IgD-negative memory B cell (primary cell): ENCODE measurements around the gene SLC24A4. TPM values are rescaled to one million over a fixed set of nuclear protein-coding genes. Genes with fewer than 3 reads are reported as not detected.

Experiments
- H3K27ac Mint-ChIP-seq, 3 donors: one replicate each; pipeline ENCODE4 v1.8.0; 2020 to 2022; ENCODE audit warnings: mild to moderate bottlenecking in 3 of 3, mixed read lengths in 3 of 3, moderate library complexity in 1 of 3
- H3K27me3 Mint-ChIP-seq: one replicate; pipeline ENCODE4 v1.8.0; 2021; ENCODE audit warnings: mixed read lengths
- H3K36me3 Mint-ChIP-seq: one replicate; pipeline ENCODE4 v1.8.0; 2020; ENCODE audit warnings: mild to moderate bottlenecking, mixed read lengths
- H3K4me1 Mint-ChIP-seq, 3 donors: one replicate each; pipeline ENCODE4 v1.8.0; 2020 to 2022; ENCODE audit warnings: mixed read lengths in 3 of 3, mild to moderate bottlenecking in 1 of 3
- H3K4me3 Mint-ChIP-seq, 4 donors: one replicate each; pipeline ENCODE4 v1.8.0; 2020 to 2022; ENCODE audit warnings: mild to moderate bottlenecking in 4 of 4, mixed read lengths in 4 of 4, moderate library complexity in 3 of 4
- H3K9me3 Mint-ChIP-seq, 3 donors: one replicate each; pipeline ENCODE4 v1.8.0; 2020 to 2021; ENCODE audit warnings: mixed read lengths in 3 of 3, mild to moderate bottlenecking in 1 of 3
- polyA plus RNA-seq: library from polyadenylated mRNA; unstranded; fragments of 300-500 nt; fragmentation: Illumina TruSeq; gene quantifications from one replicate; pipeline ENCODE4 v1.2.3, GENCODE V29; 2021

SLC24A4 gene
- polyA plus RNA-seq, 1 donor from 2014 or later = not detected

- Mint-ChIP-seq H3K27me3 (peaks cover 10% of the 10 kb centered on the region), H3K9me3 (no peaks in the 10 kb centered on the region), H3K36me3 (no peaks in the 10 kb centered on the region), H3K4me1 (peaks cover 0 to 2% (median 0%) of the 10 kb centered on the region in 3 donors), H3K4me3 (no peak overlapping the region), H3K27ac (no peak overlapping the region)
These were observed 90.4 kb downstream of the SLC24A4 start for GRCh38 chr14:92413379-92413778.

DNA sequence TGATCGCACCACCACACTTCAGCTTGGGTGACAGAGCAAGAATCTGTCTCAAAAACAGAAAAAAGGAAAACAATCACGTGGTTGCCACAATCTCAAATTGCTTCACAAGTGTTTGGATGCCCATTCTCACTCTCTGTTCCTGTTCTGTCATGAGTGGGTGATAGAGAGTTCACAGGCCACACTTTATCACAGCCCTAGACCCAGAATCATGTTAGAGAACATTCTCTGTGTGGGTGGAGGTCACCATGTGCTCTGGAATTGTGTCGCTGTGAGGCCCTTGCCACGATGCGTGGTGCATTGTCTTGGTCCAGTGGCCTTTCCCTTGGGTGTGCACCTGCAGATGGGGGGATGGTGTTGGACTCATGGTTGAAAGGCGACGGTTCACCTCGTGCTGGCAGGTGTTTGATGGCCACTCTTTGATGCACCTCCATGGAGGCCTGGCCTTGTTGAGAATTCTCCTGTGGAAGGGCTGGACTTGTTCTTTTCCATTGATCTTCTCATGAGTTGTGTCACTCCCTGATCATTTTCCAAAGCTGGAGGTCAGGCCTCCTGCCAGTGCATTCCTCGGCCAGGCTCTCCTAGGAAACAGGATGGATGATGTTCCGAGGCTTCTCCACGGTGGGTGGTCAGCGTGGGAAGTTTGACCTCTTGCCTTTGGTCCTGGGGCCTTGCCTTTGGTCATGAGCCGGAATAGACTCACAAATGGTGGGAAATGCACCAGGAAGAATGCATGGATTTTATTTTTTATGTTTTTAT lies 91.9 kb downstream of the SLC24A4 start:
- Mint-ChIP-seq H3K4me3 (no peak overlapping the region), H3K4me1 (peaks cover 0 to 2% (median 0%) of the 10 kb centered on the region in 3 donors)

GRCh38 chr14:92415969-92416368 lies 93.0 kb downstream of the SLC24A4 start:
- Mint-ChIP-seq H3K27me3 (peaks cover 12% of the 10 kb centered on the region), H3K27ac (no peak overlapping the region), H3K36me3 (no peaks in the 10 kb centered on the region), H3K4me1 (peaks cover 0 to 2% (median 0%) of the 10 kb centered on the region in 3 donors), H3K9me3 (peaks cover 0 to 4% (median 0%) of the 10 kb centered on the region in 3 donors), H3K4me3 (no peak overlapping the region)

More for the DNA sequence above, 91.9 kb downstream of the SLC24A4 start:
- no peaks in the 10 kb centered on the region for H3K36me3 Mint-ChIP-seq
- no peak overlapping the region for H3K27ac Mint-ChIP-seq
- peaks cover 12% of the 10 kb centered on the region for H3K27me3 Mint-ChIP-seq
- peaks cover 0 to 4% (median 0%) of the 10 kb centered on the region in 3 donors for H3K9me3 Mint-ChIP-seq

DNA sequence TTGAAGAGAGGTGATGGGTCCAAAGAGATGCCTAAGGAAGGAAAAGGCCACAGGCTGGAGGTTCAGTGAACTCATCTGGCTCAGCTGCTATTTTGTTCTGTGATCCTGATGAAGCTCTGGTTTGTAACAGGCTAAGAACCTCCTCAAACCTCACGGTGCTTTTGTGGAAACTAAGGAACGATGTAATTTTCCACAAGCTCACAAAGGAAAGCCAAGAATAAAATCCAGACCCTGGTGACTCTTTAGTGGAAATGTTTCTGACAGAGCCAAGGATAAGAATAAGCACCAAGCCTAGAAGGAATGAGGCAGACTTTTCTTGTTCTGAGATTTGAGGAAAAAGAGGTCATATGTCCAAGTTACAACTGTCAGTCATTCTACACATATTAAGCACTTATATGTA lies 93.6 kb downstream of the SLC24A4 start:
- Mint-ChIP-seq H3K4me3 (no peak overlapping the region), H3K27ac (no peak overlapping the region), H3K27me3 (peaks cover 9% of the 10 kb centered on the region), H3K9me3 (peaks cover 0 to 4% (median 0%) of the 10 kb centered on the region in 3 donors), H3K36me3 (no peaks in the 10 kb centered on the region), H3K4me1 (peaks cover 0 to 2% (median 0%) of the 10 kb centered on the region in 3 donors)

DNA sequence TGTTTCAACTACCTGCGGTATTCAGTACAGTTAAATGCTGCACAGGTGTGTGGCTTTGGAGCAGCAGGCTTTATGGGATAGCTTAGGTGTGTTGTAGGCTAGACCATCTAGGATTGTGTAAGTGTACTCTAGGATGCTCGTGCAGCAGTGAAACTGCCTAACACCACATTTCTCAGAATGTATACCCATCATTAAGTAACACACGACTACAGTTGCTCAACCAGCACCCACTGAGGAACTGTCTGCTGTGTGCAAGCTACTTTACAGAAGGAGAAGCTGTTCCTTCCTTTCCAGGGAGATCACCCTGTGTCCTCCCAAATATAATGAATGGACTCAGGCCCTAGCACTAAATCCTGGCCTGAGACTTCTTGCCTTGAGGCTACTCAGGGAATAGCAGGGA lies 94.8 kb downstream of the SLC24A4 start:
- Mint-ChIP-seq H3K4me3 (no peak overlapping the region), H3K27me3 (peaks cover 10% of the 10 kb centered on the region), H3K27ac (no peak overlapping the region), H3K4me1 (peaks cover 0 to 2% (median 0%) of the 10 kb centered on the region in 3 donors), H3K9me3 (peaks cover 0 to 4% (median 0%) of the 10 kb centered on the region in 3 donors), H3K36me3 (no peaks in the 10 kb centered on the region)

DNA sequence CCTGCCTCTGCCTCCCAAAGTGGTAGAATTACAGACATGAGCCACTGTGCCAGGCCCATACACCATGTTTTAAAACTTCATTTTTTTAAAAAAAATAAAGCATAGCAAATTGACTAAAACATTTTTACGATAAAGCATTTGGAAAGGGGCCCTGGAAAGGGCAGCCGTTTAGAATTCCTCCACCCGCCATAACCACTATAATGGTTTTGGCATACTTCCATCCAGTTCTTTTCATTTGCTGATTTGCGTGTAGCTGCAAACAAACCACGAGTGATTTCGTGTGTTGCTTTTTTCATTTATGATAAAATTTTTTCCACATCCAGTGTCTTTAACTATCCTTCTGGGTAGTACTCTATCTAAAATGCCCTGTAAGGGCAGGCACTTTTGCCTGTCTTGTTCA lies 98.8 kb downstream of the SLC24A4 start:
- H3K36me3 Mint-ChIP-seq = no peaks in the 10 kb centered on the region
- no peak overlapping the region for H3K4me3 Mint-ChIP-seq
- peaks cover 8% of the 10 kb centered on the region for H3K27me3 Mint-ChIP-seq
- H3K4me1 Mint-ChIP-seq = peaks cover 5 to 7% (median 6%) of the 10 kb centered on the region in 3 donors
- H3K9me3 Mint-ChIP-seq = peaks cover 0 to 4% (median 0%) of the 10 kb centered on the region in 3 donors
- no peak overlapping the region for H3K27ac Mint-ChIP-seq

GRCh38 chr14:92425101-92425500 lies 102.1 kb downstream of the SLC24A4 start:
- no peaks in the 10 kb centered on the region for H3K9me3 Mint-ChIP-seq
- peaks cover 5 to 7% (median 6%) of the 10 kb centered on the region in 3 donors for H3K4me1 Mint-ChIP-seq
- H3K36me3 Mint-ChIP-seq = no peaks in the 10 kb centered on the region
- H3K27me3 Mint-ChIP-seq = peaks cover 10% of the 10 kb centered on the region
- H3K27ac Mint-ChIP-seq = peak overlapping the region in 1 of 3 donors; percentile 70
- no peak overlapping the region for H3K4me3 Mint-ChIP-seq

DNA sequence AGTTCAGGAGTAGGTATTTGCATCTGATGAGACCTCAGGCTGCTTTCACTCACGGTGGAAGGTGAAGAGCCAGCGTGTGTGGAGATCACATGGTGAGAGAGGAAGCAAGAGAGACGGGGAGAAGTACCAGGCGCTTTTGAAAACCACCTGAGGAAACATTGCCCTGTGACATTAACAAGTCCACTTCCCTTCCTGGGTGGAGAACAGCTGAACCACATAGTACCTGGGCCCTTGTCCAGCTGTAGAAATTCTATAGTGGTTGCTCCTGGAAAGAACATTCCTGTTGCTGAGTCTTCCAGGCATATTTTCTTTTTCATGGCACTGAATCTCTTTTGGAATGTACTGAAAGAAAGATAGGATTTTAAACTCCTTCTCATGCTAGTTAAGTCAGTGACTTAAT lies 103.3 kb downstream of the SLC24A4 start:
- H3K36me3 Mint-ChIP-seq = no peaks in the 10 kb centered on the region
- H3K4me3 Mint-ChIP-seq = no peak overlapping the region
- H3K4me1 Mint-ChIP-seq = peaks cover 5 to 7% (median 6%) of the 10 kb centered on the region in 3 donors
- H3K27ac Mint-ChIP-seq = no peak overlapping the region
- H3K9me3 Mint-ChIP-seq = no peaks in the 10 kb centered on the region
- peaks cover 15% of the 10 kb centered on the region for H3K27me3 Mint-ChIP-seq

DNA sequence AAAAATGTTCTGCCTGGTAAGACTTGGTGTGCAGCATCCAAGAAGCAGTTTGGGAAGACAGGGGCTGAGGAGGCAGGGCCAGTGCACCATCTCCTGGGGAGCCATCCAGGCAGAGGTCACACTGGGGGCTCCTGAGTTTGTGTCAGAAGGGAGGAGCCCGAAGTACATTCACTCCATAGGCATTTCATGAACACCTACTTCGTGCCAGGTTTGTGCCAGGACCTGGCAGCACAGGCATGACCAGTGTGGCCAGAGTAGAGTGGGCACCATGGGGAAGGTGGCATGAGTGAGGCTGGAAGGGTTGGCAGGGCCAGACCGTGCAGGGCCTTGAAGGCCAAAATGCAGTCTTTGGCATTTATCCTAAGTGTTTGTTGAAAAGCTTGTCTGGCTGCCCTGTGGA lies 104.1 kb downstream of the SLC24A4 start:
- Mint-ChIP-seq H3K36me3 (no peaks in the 10 kb centered on the region), H3K9me3 (no peaks in the 10 kb centered on the region), H3K4me1 (peaks cover 5 to 7% (median 6%) of the 10 kb centered on the region in 3 donors), H3K27ac (no peak overlapping the region), H3K4me3 (no peak overlapping the region), H3K27me3 (peaks cover 11% of the 10 kb centered on the region)

- Mint-ChIP-seq H3K4me3 (no peak overlapping the region), H3K27me3 (peaks cover 10% of the 10 kb centered on the region), H3K36me3 (no peaks in the 10 kb centered on the region), H3K4me1 (peaks cover 5 to 7% (median 6%) of the 10 kb centered on the region in 3 donors), H3K27ac (no peak overlapping the region), H3K9me3 (peaks cover 2 to 11% (median 2%) of the 10 kb centered on the region in 3 donors)
These were observed 107.7 kb downstream of the SLC24A4 start for GRCh38 chr14:92430686-92431085.

- Mint-ChIP-seq H3K4me1 (peaks cover under 1 to 3% (median 1%) of the 10 kb centered on the region in 3 donors), H3K27me3 (peaks cover 10% of the 10 kb centered on the region), H3K4me3 (no peak overlapping the region), H3K36me3 (no peaks in the 10 kb centered on the region), H3K9me3 (peaks cover 2 to 11% (median 3%) of the 10 kb centered on the region in 3 donors), H3K27ac (no peak overlapping the region)
These were observed 108.3 kb downstream of the SLC24A4 start for GRCh38 chr14:92431199-92431725.

DNA sequence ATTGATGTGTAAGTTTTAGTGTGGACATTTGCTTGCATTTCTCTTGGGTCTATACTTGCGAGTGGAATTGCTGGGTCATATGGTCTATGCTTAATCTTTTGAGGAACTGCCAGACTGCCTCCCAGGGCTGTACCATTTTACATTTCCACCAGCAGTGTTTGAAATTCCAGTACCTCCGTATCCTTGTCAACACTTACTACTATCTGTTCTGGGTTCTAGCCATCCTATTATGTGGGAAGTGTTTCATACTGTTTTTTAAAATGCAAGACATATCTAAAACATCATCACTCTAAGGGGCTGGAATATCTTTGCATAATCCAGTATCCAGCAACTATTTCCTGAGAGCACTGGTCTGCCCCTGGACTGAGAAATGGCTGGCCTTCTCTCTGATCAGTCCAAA lies 110.4 kb downstream of the SLC24A4 start:
- H3K4me1 Mint-ChIP-seq = peaks cover 0 to 1% (median 0%) of the 10 kb centered on the region in 3 donors
- H3K4me3 Mint-ChIP-seq = no peak overlapping the region
- H3K9me3 Mint-ChIP-seq = peaks cover 2 to 17% (median 3%) of the 10 kb centered on the region in 3 donors
- peaks cover 6% of the 10 kb centered on the region for H3K27me3 Mint-ChIP-seq
- H3K27ac Mint-ChIP-seq = no peak overlapping the region
- no peaks in the 10 kb centered on the region for H3K36me3 Mint-ChIP-seq

- peaks cover 2 to 17% (median 5%) of the 10 kb centered on the region in 3 donors for H3K9me3 Mint-ChIP-seq
- peaks cover 11% of the 10 kb centered on the region for H3K27me3 Mint-ChIP-seq
- no peak overlapping the region for H3K27ac Mint-ChIP-seq
- H3K4me1 Mint-ChIP-seq = peaks cover 0 to 5% (median 4%) of the 10 kb centered on the region in 3 donors
- H3K4me3 Mint-ChIP-seq = no peak overlapping the region
- no peaks in the 10 kb centered on the region for H3K36me3 Mint-ChIP-seq
These were observed 112.2 kb downstream of the SLC24A4 start for GRCh38 chr14:92435154-92435553.

GRCh38 chr14:92436115-92436776 lies 113.3 kb downstream of the SLC24A4 start:
- Mint-ChIP-seq H3K27ac (no peak overlapping the region), H3K4me1 (peaks cover 0 to 7% (median 4%) of the 10 kb centered on the region in 3 donors), H3K36me3 (no peaks in the 10 kb centered on the region), H3K9me3 (peaks cover 2 to 17% (median 5%) of the 10 kb centered on the region in 3 donors), H3K4me3 (no peak overlapping the region), H3K27me3 (peaks cover 6% of the 10 kb centered on the region)

- no peak overlapping the region for H3K4me3 Mint-ChIP-seq
- H3K9me3 Mint-ChIP-seq = peaks cover 2 to 17% (median 5%) of the 10 kb centered on the region in 3 donors
- H3K27me3 Mint-ChIP-seq = peaks cover 7% of the 10 kb centered on the region
- H3K27ac Mint-ChIP-seq = no peak overlapping the region
- H3K4me1 Mint-ChIP-seq = peaks cover 7 to 8% (median 8%) of the 10 kb centered on the region in 3 donors
- H3K36me3 Mint-ChIP-seq = no peaks in the 10 kb centered on the region
These were observed 114.3 kb downstream of the SLC24A4 start for GRCh38 chr14:92437309-92437708.
